Stimulated activated CD8-positive, alpha-beta memory T cell treated with anti-CD3 and anti-CD28 coated beads, Interleukin-15, amount 100 ng/mL, for 4 hours (primary cell): ENCODE measurements around the gene CA6.
"Not testable (repeated sequence)": the region's sequence is repeated elsewhere in the genome, so short reads cannot be mapped to it uniquely, and the experiment has no call there.

ENCODE experiments used
- DNase-seq, 2 donors: peaks; one replicate each; pipeline ENCODE4 v3.0.0-alpha.2; 2020; ENCODE audit warnings: low read depth in 2 of 2

Gene CA6

DNA sequence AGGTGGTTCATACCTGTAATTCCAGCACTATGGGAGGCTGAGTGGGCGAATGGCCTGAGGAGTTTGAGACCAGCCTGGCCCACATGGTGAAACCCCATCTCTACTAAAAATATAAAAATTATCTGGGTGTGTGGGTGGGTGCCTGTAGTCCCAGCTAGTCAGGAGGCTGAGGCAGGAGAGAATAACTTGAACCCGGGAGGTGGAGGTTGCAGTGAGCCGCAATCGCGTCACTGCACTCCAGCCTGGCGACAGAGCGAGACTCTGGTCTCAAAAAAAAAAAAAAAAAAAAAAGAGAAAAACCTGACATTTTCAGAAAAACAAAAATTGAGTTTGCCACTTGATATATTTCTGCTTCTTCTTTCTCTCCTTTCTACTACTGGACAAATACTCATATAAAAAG, 24.3 kb downstream of the CA6 start:
- no peak for DNase-seq

DNA sequence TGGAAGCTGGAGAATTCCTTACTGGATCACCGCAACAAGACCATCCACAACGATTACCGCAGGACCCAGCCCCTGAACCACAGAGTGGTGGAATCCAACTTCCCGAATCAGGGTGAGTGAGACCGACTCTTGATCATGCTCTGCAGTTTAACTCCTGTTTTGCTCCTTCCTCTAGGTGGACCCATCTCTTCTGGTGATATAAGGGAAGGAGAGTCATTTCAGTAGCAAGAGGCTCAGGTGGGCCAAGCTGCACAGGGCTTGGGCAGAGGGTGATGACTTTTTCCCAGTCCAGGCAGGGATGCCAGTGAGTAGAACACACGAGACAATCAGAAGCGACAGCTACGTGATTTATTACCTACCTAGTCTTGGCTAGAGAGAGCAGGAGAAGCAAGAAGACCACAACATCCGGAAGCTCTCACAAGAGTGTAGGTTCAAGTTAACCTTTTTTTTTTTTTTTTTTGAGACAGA, 25.2 kb downstream of the CA6 start:
- DNase-seq: no peak

DNA sequence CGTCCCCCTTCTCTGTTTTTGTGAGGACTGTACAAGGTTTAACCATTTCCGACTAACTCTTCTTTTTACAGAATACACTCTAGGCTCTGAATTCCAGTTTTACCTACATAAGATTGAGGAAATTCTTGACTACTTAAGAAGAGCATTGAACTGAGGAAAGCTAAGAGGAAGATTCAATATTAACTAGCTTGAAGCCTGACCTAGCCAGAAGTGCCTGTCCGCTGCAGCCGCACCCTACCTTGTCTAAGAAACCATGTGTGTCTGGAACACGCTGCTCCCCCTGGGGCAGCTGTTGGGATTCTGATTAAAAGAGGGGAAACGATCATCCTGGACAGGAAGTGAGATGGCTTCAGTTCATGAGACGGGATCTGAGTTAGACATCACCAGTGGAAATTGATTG, 28.9 kb downstream of the CA6 start:
- DNase-seq: no peak

- no peak for DNase-seq
These were observed 30.7 kb downstream of the CA6 start for GRCh38 chr1:8976338-8976737.

- DNase-seq: no peak
These were observed 31.3 kb downstream of the CA6 start for GRCh38 chr1:8976896-8977450.

DNA sequence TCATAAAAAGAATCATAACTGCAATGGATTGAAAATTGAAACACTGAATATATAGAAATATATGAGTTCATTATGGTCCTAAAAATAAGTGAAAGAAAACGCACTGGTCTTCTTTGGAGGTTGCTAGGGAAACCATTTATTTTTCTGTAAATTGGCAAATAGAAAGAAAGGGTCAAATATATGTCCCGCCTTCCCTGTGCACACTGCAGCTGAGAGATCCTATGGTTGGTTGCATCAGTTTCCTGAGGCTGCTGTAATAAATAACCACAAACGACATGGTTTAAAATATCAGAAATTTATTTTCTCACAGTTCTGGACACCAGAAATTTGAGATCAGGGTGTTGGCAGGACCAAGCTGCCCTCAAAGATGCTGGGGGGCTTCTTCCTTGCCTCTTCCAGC, 35.0 kb downstream of the CA6 start:
- no peak for DNase-seq

GRCh38 chr1:8981169-8981568, 35.5 kb downstream of the CA6 start:
- DNase-seq: no peak

GRCh38 chr1:8984203-8984602, 38.5 kb downstream of the CA6 start:
- no peak for DNase-seq

DNA sequence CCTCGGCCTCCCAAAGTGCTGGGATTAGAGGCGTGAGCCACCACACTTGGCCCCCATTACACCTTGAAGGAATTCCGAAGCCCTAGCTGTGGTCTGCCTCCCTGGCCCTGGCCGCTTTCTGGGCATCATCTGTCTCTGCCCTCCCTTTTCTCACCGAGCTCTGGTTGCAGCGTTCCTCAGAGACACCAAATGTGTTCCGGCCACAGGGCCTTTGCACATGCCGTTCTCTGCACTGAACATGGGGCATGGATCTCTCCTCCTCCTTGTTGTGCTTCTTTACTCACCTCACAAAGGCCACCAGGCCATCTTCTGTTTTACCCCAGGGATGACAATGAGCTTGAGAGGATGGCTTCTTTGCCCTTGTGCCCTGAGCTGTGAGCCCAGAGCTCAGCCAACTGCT, 39.3 kb downstream of the CA6 start:
- no peak for DNase-seq

DNA sequence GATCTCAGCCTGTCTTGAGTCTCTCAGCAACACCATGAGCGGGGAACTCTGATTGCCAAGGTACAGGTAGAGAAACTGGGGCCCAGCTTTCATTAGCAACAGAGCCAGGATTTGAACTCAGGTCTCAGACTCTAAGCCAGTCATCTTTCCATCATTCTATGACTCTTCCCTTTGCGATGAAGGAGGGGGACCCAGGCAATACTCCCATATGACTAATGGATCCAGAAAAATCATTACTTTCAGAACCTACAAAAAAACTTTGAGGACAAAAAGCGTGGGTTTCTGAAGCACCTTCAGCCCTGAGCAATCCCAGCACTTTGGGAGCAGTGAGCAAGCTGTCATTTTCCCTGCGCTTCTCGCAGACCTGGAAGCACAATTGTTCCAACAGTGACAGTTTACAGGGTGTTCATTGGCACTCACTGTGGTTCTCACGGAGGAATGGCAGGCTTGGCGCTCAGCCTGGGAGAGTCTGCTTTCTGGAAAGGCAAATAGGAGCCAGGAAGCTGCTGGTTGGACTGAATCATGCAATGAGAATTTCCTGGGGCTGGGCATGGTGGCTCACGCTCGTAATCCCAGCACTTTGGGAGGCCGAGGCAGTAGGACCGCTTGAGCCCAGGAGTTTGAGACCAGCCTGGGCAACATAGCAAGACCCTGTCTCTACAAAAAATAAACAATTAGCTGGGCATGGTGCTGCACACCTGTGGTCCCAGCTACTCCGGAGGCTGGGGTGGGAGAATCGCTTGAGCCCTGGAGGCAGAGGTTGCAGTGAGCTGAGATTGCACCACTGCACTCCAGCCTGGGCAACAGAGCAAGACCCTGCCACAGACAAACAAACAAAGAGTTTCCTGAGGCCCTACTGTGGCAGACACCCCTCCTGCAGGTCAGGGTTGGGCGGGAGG, 40.5 kb downstream of the CA6 start:
- DNase-seq: no peak

DNA sequence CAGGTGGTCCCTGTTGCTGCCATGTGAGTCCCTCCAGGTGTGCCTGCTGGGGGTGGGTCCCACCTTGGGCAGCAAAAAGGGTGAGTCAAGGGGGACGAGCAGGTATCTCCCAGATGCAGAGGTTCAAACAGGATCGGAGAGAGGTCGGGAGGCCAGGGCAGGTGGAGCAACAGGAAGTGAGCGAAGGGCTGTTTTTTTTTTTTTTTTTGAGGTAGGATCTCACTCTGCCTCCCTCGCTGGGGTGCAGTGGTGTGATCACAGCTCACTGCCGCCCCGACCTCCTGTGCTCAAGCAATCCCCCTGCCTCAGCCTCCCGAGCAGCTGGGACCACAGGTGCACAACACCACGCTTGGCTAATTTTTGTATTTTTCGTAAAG, 41.1 kb downstream of the CA6 start:
- no peak for DNase-seq

GRCh38 chr1:8987881-8988617, 42.4 kb downstream of the CA6 start:
- DNase-seq: peak in 1 of 2 donors; percentile 46

- no peak for DNase-seq
These were observed 42.9 kb downstream of the CA6 start for GRCh38 chr1:8988618-8988967.

DNA sequence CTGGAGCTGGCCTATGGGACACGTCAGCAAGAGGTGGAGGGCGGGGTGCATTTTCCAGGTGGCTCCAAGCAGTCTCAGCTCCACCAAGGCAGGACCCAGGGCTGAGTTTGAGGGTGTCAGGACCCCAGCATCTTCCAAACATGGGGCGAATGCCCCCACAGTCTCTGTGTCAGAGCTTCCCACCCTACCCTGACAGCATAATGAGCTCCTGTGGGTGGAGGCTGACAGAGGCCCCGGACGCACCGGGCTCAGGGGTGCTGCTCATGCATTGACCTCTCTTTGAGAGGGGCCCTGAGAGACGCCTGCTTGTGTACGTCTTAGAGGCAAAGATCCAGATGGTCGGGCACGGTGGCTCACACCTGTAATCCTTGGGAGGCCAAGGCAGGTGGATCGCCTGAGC, 43.4 kb downstream of the CA6 start:
- DNase-seq: no peak

- DNase-seq: no peak
These were observed 44.2 kb downstream of the CA6 start for GRCh38 chr1:8989821-8990220.

- no peak for DNase-seq
These were observed 47.4 kb downstream of the CA6 start for GRCh38 chr1:8992936-8993687.

DNA sequence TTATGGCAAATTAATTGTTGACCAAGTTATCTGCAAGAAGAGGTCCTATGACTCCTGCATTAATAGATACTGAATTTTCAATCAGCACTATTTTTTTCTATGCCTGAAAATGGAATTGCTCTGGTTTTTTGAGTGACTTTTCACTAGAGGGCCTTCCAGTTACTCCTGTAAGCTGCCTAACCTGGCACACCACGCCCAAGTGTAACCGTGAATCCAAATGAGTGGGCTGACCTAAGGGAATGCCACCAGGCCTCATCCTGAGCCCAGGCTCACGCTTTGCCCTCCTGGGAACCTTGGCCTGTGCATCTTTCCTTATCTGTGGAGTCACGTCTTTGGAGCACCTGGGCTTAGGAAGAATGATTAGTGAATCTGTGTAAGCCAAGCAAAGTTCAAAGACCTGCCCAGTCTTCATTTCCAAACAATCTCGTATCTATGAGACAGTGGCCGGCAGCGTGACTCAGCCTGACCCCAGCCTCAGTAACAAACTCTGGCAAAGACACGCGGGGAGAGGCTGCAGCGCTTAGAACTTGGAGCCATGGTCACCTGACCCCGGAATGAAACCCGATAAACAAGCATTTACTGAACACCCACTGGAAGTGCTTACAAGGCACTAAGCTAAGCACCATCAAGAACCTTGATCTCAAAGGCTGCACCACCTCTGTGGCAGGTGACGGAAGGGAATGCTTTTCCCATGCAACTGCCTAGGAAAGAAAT, 48.5 kb downstream of the CA6 start:
- DNase-seq: not testable (repeated sequence)

DNA sequence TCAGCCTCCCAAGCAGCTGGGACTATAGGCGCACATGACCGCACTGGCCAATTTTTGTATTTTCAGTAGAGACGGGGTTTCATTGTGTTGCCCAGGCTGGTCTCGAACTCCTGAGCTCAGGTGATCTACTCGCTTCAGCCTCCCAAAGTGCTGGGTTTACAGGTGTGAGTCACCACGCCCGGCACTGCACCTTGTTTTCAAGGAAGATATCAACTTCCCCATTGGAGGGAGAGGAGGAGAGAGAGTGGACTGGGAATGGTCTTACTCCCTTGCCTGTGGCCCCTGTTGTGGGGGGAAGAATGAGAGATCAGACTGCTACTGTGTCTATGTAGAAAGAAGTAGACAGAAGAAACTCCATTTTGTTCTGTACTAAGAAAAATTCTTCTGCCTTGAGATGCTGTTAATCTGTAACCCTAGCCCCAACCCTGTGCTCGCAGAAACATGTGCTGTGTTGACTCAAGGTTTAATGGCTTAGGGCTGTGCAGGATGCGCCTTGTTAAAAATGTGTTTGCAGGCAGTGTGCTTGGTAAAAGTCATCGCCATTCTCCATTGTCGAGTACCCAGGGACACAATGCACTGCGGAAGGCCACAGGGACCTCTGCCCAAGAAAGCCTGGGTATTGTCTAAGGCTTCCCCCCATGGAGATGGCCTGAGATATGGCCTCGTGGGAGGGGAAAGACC, 56.0 kb downstream of the CA6 start:
- DNase-seq: not testable (repeated sequence)

DNA sequence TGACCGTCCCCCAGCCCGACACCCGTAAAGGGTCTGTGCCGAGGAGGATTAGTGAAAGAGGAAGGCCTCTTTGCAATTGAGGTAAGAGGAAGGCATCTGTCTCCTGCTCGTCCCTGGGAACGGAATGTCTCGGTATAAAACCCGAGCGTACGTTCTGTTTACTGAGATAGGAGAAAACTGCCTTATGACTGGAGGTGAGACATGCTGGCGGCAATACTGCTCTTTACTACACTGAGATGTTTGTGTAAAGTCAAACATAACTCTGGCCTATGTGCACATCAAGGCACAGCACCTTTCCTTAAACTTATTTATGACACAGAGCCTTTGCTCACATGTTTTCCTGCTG, 56.5 kb downstream of the CA6 start:
- DNase-seq: not testable (repeated sequence)

DNA sequence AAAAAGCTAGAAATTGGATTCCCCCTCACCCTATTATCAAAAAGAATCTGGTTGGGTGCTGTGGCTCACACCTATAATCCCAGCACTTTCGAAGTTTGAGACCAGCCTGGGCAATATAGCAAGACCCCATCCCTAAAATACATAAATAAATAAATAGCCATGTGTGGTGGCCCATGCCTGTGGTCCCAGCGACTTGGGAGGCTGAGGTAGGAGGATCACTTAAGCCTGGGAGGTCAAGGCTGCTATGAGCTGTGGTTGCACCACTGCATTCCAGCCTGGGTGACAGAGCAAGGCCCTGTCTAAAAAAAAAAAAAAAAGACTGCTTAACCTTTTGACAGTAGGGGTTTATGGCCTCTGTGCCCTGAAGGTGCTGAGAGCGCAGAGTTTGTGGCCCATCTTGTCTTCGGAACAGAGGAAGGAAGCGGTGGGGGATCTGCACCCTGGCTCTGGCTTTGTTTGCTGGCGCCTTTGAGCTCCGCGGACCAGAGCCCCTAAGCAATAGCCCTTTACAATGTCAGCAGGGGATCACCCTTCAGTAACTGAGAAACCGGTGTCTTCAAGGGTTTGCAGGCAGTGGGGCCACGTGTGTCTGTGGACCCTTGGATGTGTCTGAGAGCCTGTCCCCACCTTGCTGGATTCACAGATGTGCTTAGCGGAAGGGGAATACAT, 58.5 kb downstream of the CA6 start:
- no peak for DNase-seq
